ENCODE measurements around the gene MYL9. TPM values are rescaled to one million over a fixed set of nuclear protein-coding genes. Genes with fewer than 3 reads are reported as not detected.

The MYL9 gene
- total RNA-seq, 1 donor from 2014 or later = 246 TPM

- H3K36me3 ChIP-seq = peaks cover 0 to 51% of the 10 kb centered on the region in 2 donors
- H3K9me3 ChIP-seq = no peaks in the 10 kb centered on the region
- no peak overlapping the region for H3K4me3 ChIP-seq
- intact Hi-C loops (cut with DNase I) = no loop called here
- H3K27ac ChIP-seq = no peak overlapping the region
- DNase-seq (ENCODE audit: extremely low spot score in 2 of 2) = no peak
- peaks cover 6% of the 10 kb centered on the region for H3K4me1 ChIP-seq
- H3K27me3 ChIP-seq = no peaks in the 10 kb centered on the region
- TF ChIP-seq POLR2A (IDR thresholded peaks at IDR 0.05) (no peak), CTCF (IDR thresholded peaks at IDR 0.05) (no peak), POLR2AphosphoS5 (IDR thresholded peaks at IDR 0.05; ENCODE audit: insufficient read depth in 1 of 2, low read depth in 1 of 2) (no peak)
Measured at GRCh38 chr20:36525620-36526365, 15.5 kb upstream of the MYL9 start.

- TF ChIP-seq POLR2A (IDR thresholded peaks at IDR 0.05) (no peak), CTCF (IDR thresholded peaks at IDR 0.05) (no peak), POLR2AphosphoS5 (IDR thresholded peaks at IDR 0.05; ENCODE audit: insufficient read depth in 1 of 2, low read depth in 1 of 2) (no peak)
- Histone ChIP-seq H3K36me3 (peaks cover 0 to 51% of the 10 kb centered on the region in 2 donors), H3K27me3 (no peaks in the 10 kb centered on the region), H3K27ac (no peak overlapping the region), H3K4me1 (peaks cover 6% of the 10 kb centered on the region), H3K9me3 (no peaks in the 10 kb centered on the region), H3K4me3 (no peak overlapping the region)
- no peak for DNase-seq (ENCODE audit: extremely low spot score in 2 of 2)
- intact Hi-C loops (cut with DNase I) = no loop called here
Measured at GRCh38 chr20:36526521-36527011, 14.8 kb upstream of the MYL9 start.

DNA sequence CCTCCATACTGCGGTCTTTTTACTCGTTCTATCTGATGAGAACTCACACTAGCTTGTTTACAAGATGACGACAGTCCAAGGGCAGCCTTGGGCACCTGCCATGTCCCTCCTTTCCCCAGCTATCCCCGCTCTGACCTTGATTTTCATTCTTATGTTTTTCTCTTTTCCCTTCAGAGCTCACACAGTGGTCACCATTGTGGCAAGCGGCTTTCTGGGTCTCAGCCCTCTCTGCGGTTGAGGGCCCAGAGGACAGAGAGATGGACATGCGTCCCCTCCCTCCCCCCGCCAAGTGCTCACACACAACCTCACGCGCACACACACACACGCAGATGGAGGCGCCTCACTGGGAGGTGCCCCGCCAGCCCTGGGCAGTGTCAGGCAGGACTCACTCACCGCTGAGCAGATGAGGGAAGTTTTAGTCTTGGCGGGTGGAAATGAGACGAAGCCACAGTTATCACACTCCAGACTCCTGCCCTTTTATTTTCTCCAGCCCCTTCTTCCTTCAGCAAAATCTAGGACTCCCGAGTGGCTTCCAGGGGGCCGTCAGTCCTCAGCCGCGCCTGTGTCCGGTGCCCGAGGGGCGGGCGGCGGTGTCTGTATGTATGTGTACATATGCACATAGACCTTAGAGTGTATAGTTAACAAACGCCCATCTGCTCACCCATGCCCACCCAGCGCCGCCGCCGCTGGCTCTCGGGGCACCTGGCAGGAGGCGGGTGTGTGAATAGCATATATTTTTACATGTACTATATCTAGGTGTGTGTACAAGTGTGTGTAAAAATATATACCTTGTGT lies 13.8 kb upstream of the MYL9 start:
- no peaks in the 10 kb centered on the region for H3K27me3 ChIP-seq
- peaks cover 6% of the 10 kb centered on the region for H3K4me1 ChIP-seq
- no peaks in the 10 kb centered on the region for H3K9me3 ChIP-seq
- no peak overlapping the region for H3K4me3 ChIP-seq
- no peak for DNase-seq (ENCODE audit: extremely low spot score in 2 of 2)
- peaks cover 0 to 51% of the 10 kb centered on the region in 2 donors for H3K36me3 ChIP-seq
- intact Hi-C loops (cut with DNase I) = no loop called here
- TF ChIP-seq POLR2AphosphoS5 (IDR thresholded peaks at IDR 0.05; ENCODE audit: insufficient read depth in 1 of 2, low read depth in 1 of 2) = peak in 1 of 2 donors; percentile 42
- TF ChIP-seq POLR2A (IDR thresholded peaks at IDR 0.05) = no peak
- no peak overlapping the region for H3K27ac ChIP-seq

DNA sequence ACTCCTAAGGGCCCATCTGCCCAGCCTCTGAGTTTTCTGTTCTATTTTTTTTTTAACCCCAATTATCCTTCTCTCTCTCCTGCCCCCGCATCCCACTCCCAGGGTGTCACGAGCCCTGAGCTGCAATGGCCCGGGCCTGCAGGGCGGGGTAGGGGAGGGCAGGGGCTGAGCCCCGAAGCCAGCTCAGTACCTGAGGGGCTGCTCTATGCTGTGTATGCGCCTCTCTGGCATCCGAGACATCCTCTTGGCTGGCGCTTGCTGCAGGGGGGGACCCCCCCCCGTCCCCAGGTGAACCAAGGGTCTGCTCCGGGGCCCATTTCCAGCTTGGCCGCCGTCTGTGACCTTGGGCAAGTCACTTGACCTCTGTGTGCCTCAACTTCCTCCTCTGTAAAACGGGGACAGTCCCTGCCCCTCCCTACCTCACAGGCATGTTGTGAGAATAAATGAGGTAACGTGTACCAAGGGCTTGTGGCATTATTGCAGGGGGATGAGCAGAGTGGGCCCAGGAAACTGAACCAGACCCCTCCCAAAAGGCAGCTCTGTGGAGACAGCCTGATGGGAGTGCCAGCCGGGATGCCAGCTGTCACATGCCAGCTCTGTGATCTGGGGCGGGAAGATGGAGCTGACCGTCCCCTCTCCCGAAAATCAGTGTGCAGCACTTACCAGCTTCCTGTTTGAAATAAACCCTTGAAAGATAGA lies 13.0 kb upstream of the MYL9 start:
- no peak overlapping the region for H3K27ac ChIP-seq
- intact Hi-C loops (cut with DNase I) = no loop called here
- no peak for DNase-seq (ENCODE audit: extremely low spot score in 2 of 2)
- peaks cover 0 to 51% of the 10 kb centered on the region in 2 donors for H3K36me3 ChIP-seq
- no peaks in the 10 kb centered on the region for H3K4me1 ChIP-seq
- no peaks in the 10 kb centered on the region for H3K27me3 ChIP-seq
- H3K9me3 ChIP-seq = no peaks in the 10 kb centered on the region
- no peak for TF ChIP-seq POLR2A (IDR thresholded peaks at IDR 0.05)
- TF ChIP-seq CTCF (IDR thresholded peaks at IDR 0.05) = no peak
- TF ChIP-seq POLR2AphosphoS5 (IDR thresholded peaks at IDR 0.05; ENCODE audit: insufficient read depth in 1 of 2, low read depth in 1 of 2) = no peak
- no peak overlapping the region for H3K4me3 ChIP-seq

- H3K36me3 ChIP-seq = peaks cover 0 to 45% of the 10 kb centered on the region in 2 donors
- H3K4me3 ChIP-seq = no peak overlapping the region
- intact Hi-C loops (cut with DNase I) = no loop called here
- DNase-seq (ENCODE audit: extremely low spot score in 2 of 2) = no peak
- no peaks in the 10 kb centered on the region for H3K9me3 ChIP-seq
- H3K4me1 ChIP-seq = no peaks in the 10 kb centered on the region
- TF ChIP-seq POLR2AphosphoS5 (IDR thresholded peaks at IDR 0.05; ENCODE audit: insufficient read depth in 1 of 2, low read depth in 1 of 2) (no peak), CTCF (IDR thresholded peaks at IDR 0.05) (no peak), POLR2A (IDR thresholded peaks at IDR 0.05) (no peak)
- no peaks in the 10 kb centered on the region for H3K27me3 ChIP-seq
- no peak overlapping the region for H3K27ac ChIP-seq
Measured at GRCh38 chr20:36528875-36529417, 12.4 kb upstream of the MYL9 start.

All from vagina (tissue), 2 donors.